GM21447 (cell line): ENCODE data around the gene RTL5.

Experiments
- ATAC-seq: cut with Tn5 transposase; IDR thresholded peaks from one replicate; pipeline ENCODE4 v1.9.1; 2021; ENCODE audit not compliant: unreplicated experiment

RTL5 gene

DNA sequence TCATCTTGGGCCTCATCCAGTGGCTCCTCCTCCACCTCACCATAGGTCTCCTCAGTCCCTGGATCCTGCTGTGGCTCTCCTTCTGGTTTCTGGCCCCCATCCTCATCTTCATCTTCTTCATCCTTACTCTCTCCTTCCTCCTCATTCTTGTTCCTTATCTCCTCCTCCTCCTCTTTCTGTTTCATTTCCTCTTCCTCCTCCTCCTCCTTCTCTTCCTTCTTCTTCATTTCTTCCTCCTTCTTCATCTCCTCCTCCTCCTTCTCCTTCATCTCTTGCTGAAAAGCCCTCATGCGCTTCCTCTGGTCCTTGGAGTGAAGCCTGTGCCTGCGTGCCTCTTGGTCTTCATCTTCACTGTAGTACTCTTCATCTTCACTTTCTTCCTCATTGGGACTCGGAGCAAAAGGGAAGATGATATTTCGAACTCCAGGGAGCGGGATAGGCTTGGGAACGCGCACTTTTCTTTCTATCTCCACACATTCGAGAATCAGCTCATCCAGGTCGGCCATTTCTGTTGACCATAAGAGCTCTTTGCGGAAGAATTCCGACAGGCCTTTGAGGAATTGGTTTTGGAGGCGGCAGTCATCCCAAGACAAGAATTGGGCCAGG, 1.5 kb downstream of the RTL5 start:
- ATAC-seq = no peak

- ATAC-seq = no peak
These were observed 2.1 kb downstream of the RTL5 start for GRCh38 chrX:72129661-72130060.

DNA sequence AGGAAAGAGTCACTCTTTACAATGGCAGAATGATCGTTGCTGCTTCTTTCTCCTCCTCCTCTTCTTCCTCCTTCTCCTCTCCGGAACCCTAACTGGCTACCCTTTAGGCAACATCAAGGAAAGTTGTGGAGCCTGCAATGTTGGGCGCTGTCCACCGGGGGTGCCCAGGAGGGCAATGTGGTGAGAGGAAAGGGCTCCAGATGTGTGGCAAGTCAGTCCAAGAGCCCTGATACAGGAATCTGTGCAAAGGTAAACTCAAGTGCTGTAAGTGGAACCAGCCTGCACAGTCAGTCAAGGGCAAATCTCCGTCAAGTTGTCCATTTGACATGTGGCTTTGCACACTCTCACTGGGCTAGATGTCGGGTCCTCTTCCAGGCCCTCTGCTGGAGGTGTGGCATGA, 2.8 kb downstream of the RTL5 start:
- no peak for ATAC-seq

- no peak for ATAC-seq
These were observed 3.4 kb downstream of the RTL5 start for GRCh38 chrX:72128183-72128834.

DNA sequence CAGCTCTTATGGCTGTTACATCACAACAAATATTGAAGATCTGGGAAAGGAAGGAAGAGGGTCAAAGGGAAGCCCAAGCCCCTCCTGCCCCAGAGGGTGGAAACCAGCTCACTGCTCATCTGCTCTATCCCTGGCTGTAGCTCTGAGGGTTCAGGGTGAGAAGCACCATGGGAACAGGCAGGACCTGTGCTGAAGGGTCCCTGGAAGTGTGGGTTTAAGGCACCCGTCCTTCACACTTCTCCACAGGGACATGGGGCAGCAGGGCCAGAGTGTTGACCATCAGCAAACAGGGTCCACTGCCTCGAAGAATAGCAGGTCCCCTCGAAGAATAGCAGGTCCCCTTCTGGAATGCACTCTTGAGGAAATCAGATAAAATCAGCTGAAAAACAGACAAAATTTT, 4.4 kb downstream of the RTL5 start:
- no peak for ATAC-seq

- peak; percentile 71 for ATAC-seq
These were observed 5.1 kb downstream of the RTL5 start for GRCh38 chrX:72126539-72127140.

DNA sequence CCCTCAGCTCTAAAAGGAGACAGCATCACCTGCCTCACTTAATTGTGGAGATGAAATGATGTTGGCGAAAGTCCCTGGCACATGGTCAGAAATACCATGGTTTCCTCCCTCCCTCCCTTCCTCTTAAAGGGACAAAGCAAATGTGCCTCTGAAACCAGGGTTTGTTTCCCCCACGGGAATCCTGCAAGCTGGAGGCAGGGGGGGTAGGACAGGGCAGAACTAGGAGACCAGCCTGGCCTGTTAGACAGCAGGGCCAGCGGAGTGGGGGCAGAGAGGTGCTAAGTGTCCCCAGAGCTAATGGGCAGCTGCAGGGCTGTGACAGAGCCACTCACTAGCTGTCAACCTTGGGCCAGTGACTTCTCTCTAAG, 5.7 kb downstream of the RTL5 start:
- ATAC-seq = no peak

DNA sequence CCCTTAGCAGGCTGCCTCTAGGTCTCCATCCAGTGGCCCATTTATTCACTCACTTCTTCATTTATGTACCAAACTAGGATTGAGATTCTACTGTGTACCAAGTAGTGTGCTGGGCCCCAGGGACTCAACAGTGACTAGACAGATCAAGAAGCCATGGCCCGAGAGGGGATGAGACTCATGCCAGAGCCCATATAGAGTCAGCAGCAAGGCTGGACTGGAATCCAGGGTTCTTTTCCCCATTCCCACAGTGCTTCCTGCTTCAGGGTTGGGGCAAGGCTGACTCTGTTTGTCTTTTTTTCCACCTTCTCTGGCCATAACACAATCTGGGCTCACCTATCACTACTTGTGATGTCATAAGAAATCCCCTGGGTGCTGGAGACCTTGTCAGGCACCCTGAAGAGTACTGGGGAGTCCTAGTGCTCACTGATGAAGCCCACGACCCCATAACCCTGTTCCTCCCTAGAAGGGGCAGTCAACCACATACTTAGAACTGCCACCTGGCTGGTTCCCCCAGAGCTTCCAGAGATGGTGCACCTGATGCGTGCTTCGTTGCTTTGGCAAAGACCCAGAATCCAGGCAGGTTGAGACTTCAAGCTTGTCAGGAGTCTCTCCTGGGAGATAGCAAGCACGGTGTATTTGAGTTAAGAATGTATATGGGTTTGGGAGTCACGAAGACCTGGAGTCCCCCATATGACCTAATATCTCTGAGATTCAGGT, 6.2 kb downstream of the RTL5 start:
- no peak for ATAC-seq

GRCh38 chrX:72124540-72125201, 7.0 kb downstream of the RTL5 start:
- no peak for ATAC-seq

- ATAC-seq = no peak
These were observed 8.1 kb downstream of the RTL5 start for GRCh38 chrX:72123471-72124185.

DNA sequence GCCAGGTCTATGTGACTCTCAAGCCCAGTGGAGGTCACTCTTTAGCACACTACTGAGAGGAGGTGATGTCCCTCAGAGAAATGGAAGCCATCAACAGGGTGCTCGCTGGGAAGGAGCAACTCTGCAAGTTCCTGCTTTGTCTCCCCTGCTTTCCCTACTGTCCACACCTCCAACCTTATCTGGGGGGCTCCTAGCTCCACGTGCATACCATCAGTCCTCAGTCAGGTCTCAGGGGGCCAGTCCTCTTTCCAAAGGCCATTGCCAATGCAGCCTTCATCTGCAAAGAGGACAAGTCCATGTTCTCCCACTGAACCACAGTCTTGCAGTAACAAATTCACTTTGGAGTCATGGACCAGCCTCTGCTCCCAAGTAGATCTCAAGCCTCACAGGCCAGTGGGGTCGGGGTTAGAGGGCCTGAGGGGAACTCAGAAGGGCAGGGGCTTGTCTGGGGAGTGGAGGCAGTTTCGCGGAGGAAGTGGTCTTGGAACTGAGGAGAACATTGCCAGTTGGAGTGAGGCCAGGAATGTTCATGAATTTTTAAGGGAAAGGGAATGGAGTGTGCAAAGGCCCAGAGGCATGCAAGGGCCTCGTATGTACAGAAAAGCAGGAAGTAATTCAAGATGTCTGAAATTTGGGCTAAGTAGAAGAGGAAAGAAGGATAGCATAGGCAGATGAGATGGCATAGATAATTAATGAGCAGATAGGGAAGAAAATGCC, 8.9 kb downstream of the RTL5 start:
- ATAC-seq = no peak

DNA sequence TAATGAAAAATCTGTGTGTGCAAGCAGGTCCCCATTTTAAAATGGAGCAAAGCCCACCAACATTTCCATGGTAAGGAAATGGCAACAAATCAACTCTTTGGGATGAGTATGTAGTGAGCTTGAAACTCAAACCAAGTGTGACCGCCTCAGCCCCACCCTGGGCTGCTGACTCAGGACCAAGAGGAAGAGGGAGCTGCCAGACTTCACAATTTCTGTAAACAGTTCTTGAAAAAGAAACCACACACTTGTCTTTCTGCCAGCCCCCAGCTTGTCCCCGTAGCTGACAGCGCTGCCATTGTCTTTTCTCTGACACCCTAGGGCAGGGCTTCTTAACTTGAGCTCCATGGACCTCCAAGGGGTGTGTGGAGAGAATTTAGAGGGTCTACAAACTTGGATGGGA, 10.3 kb downstream of the RTL5 start:
- ATAC-seq = no peak

DNA sequence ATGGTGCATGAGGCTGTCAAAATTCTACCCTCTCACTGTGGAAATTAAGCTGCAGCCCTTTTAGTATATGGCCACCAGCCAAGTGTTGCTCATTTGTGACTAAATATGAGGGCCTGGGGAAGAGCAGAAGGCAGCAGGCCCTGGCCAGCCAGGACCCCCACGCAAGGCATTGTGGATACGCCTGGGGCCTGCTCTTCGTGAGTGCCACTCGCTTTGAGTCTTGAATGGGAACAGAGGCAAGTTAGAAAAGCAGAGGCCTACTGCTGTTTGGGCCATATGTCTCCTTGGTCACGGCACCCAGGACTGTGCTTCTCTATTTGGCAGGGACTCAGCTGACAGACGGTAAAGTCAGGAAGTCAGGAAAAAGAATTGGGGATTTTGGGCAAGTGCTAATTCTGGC, 10.9 kb downstream of the RTL5 start:
- no peak for ATAC-seq

DNA sequence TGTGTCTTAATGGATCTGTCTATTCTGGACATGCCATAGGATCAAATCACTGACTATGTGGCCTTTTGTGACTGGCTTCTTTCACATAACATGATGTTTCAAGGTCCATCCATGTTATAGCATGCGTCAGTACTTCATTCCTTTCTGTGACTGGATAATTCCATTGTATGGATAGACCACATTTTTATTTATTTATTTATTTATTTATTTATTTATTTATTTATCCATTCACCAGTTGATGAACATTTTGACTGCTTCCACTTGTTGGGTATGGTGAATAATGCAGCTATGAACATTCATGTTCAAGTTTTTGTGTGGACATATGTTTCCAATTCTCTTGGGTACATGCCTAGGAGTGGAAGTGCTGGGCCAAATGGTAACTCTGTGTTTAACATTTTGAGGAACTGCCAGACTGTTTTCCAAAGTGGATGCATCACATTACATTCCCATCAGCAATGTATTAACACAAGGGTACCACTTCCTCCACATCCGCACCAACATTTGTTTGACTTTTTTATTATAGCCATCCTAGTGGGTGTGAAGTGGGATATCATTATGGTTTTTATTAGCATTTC, 14.0 kb downstream of the RTL5 start:
- no peak for ATAC-seq

- ATAC-seq = no peak
These were observed 16.3 kb downstream of the RTL5 start for GRCh38 chrX:72115380-72115779.

GRCh38 chrX:72114807-72115206, 16.9 kb downstream of the RTL5 start:
- no peak for ATAC-seq

DNA sequence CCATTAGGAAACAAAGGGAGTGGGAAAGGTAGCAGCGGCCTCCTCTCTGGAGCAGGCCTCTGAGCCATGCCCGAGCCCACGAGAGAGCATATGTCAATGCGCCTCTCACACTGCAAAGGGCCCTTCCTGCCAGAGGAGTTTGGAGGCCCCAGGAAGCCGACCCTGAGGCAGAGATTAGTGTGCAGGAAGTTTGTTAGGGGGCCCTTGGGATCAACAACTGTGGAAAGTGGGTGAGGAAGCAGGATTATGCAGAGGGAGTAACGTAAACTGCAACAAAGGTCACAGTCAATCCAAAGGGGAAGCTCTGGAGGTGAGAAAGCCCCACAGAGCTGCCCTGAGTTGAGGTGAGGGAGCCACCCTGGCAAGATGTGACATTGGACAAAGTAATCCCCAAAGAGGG, 17.4 kb downstream of the RTL5 start:
- no peak for ATAC-seq

DNA sequence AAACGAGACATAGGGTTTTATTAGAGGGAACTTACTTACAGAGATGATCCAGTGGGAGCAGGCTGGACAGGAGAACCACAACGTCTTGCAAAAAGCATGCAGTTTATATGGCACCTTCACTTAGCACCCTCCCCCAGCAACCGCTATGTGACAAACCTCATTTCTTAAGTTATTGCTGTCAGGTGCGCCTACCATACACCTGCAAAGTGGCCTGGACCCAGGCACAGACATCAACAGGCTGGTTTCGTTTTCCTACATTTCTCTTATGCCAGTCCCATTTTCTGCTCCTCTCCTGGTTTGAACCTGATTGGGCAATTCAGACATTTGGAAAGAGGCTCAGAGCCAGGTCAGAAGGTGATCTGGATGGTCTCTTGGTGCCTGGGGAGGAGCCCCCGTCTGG, 18.3 kb downstream of the RTL5 start:
- no peak for ATAC-seq

DNA sequence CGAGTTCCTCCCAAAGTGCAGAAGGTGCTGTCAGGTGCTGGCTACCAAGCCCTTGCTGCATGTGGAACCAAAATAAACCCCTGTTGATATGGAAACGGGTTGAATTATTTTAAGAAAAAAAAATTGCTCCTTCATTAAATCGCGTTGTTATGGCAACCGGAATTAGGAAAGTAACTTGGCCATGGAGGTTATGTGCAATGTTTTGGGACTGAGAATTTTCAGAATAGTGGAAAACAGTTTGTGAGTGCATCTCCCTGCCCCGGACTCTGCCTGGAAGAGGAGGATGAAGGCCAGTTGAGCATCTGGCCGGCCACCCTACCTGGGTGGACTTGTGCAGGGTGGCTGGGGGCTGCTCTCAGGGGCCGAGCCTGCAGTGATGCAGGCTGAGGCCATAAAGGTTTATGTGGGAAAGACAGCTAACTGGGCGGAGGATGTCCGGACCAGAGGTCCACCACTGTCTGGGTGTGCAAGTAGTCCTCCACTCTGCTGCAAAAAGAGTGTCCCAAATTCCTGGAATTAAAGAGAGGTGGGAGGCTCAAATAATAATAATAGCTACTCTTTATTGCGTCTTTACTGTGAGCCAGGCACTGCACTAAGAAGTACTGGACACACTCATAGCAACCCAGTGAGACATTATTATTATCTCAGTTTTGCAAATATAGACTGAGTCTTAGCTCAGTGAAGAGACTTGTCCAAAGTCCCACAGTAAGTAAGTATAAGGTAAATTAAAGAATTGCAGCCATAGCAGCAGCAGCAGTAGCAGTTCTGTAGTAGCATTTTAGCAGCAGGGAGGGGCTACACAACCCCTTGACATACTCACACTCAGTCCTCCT, 20.6 kb downstream of the RTL5 start:
- no peak for ATAC-seq
